HCT116 (cell line): Measurements from ENCODE around the gene SRSF2. TPM values are rescaled to one million over a fixed set of nuclear protein-coding genes. Genes with fewer than 3 reads are reported as not detected.

Experiments
- ATAC-seq: fragments of 200-7000 bp; cut with Tn5 transposase; 2 replicates; pipeline ENCODE4 v1.9.1; 2020; ENCODE audit warnings: mild to moderate bottlenecking, moderate library complexity
- BruUV-seq: library from RNA; stranded (reverse); fragments of 400-500 nt; replicated peaks from 2 replicates; lab custom pipeline; 2021; lab: Mats Ljungman, UMichigan
- CTCF ChIA-PET: fragments of 300-600 bp; sonication (Branson Sonifier 250); formaldehyde crosslinking; loops from one replicate; lab custom pipeline; 2021; ENCODE audit warnings: antibody characterized with exemption; lab: Charles Lee
- POLR2A ChIA-PET: fragments of 300-600, 350-600 bp; sonication (Branson Sonifier 250); formaldehyde crosslinking; loops from one replicate; lab custom pipeline; 2021; ENCODE audit warnings: antibody characterized with exemption; lab: Charles Lee
- RAD21 ChIA-PET, 2 experiments: fragments of 300-600 bp; sonication (Branson Sonifier 250); formaldehyde crosslinking; loops; one replicate each; lab custom pipeline; 2023; ENCODE audit warnings: low total read pairs in 2 of 2; ENCODE audit not compliant: uncharacterized antibody in 2 of 2, unreplicated experiment in 2 of 2, low non-redundant PET in 1 of 2; lab: Charles Lee
- DNase-seq: peaks from one replicate; pipeline ENCODE4 v3.0.0-alpha.2; 2010; ENCODE audit warnings: low read depth, low spot score
- H2AFZ ChIP-seq: fragments of 200-600 bp; shearing (Covaris generic), sonication (generic); 2 replicates; pipeline ENCODE4 v1.6.1; 2017; ENCODE audit warnings: low read depth, mixed run types, mixed read lengths, antibody characterized with exemption, low read length; ENCODE audit not compliant: poor library complexity, severe bottlenecking
- H3K27ac ChIP-seq: 2 replicates; pipeline ENCODE4 v1.5.1; 2012; ENCODE audit warnings: low read depth, low read length
- H3K27me3 ChIP-seq: fragments of 200-600 bp; sonication (generic); 2 replicates; pipeline ENCODE4 v1.6.1; 2016; ENCODE audit warnings: mixed run types, low read length, mixed read lengths; ENCODE audit not compliant: insufficient read depth
- H3K36me3 ChIP-seq, 2 experiments: fragments of 200-500 bp in 1 of 2; fragments of 200-600 bp in 1 of 2; sonication (Bioruptor generic) in 1 of 2; sonication (generic) in 1 of 2; 2 replicates each; pipeline versions ENCODE4 v1.5.1 to v1.6.1; 2014 to 2016; ENCODE audit warnings: low read length in 2 of 2, inconsistent platforms in 1 of 2, mixed read lengths in 1 of 2, mixed run types in 1 of 2; ENCODE audit not compliant: insufficient read depth in 2 of 2, control insufficient read depth in 1 of 2
- H3K4me1 ChIP-seq, 2 experiments: fragments of 200-600 bp in 1 of 2; sonication (generic) in 1 of 2; 2 replicates each; pipeline versions ENCODE4 v1.5.1 to v1.6.1; 2012 to 2017; ENCODE audit warnings: low read length in 2 of 2, inconsistent platforms in 1 of 2, mild to moderate bottlenecking in 1 of 2, mixed read lengths in 1 of 2, mixed run types in 1 of 2, moderate library complexity in 1 of 2; ENCODE audit not compliant: insufficient read depth in 2 of 2, control insufficient read depth in 1 of 2
- H3K4me2 ChIP-seq: fragments of 200-600 bp; sonication (generic); 2 replicates; pipeline ENCODE4 v1.6.1; 2017; ENCODE audit warnings: mixed run types, low read length, mixed read lengths
- H3K4me3 ChIP-seq, 2 experiments: fragments of 200-600 bp in 1 of 2; sonication (generic) in 1 of 2; replicated peaks in 1 of 2; 2 replicates each; pipeline ENCODE4 v1.5.1; 2011 to 2016; ENCODE audit warnings: low read length in 2 of 2, control low read depth in 1 of 2, low read depth in 1 of 2, mild to moderate bottlenecking in 1 of 2, mixed read lengths in 1 of 2, mixed run types in 1 of 2
- H3K79me2 ChIP-seq: fragments of 200-600 bp; sonication (generic); 2 replicates; pipeline ENCODE4 v1.6.1; 2017; ENCODE audit warnings: mild to moderate bottlenecking, mixed run types, low read length, moderate library complexity, mixed read lengths; ENCODE audit not compliant: insufficient read depth
- H3K9ac ChIP-seq: fragments of 200-600 bp; sonication (generic); 2 replicates; pipeline ENCODE4 v1.6.1; 2016; ENCODE audit warnings: low read length, mixed read lengths
- H3K9me2 ChIP-seq: fragments of 200-600 bp; sonication (generic), shearing (Covaris generic); 2 replicates; pipeline ENCODE4 v1.6.1; 2017; ENCODE audit warnings: mixed run types, mild to moderate bottlenecking, moderate library complexity; ENCODE audit not compliant: insufficient read depth
- H3K9me3 ChIP-seq, 2 experiments: fragments of 200-500 bp in 1 of 2; fragments of 200-600 bp in 1 of 2; sonication (Bioruptor generic) in 1 of 2; sonication (generic) in 1 of 2; 2 replicates each; pipeline ENCODE4 v1.6.1; 2014 to 2017; ENCODE audit warnings: low read length in 2 of 2, mixed read lengths in 2 of 2, inconsistent platforms in 1 of 2, low read depth in 1 of 2, mild to moderate bottlenecking in 1 of 2, mixed run types in 1 of 2, moderate library complexity in 1 of 2; ENCODE audit not compliant: control insufficient read depth in 1 of 2, insufficient read depth in 1 of 2
- H4K20me1 ChIP-seq: fragments of 200-600 bp; sonication (generic), shearing (Covaris generic); 2 replicates; pipeline ENCODE4 v1.6.1; 2017; ENCODE audit warnings: mixed run types, mild to moderate bottlenecking, moderate library complexity; ENCODE audit not compliant: insufficient read depth
- FOSL1 ChIP-seq: IDR thresholded peaks from 2 replicates; pipeline ENCODE4 v1.6.1; 2012; ENCODE audit warnings: low read depth
- ZNF274 ChIP-seq: fragments of 200-500 bp; sonication (Bioruptor generic); IDR thresholded peaks from 2 replicates; pipeline ENCODE4 v1.6.1; 2014; ENCODE audit warnings: mild to moderate bottlenecking, low read depth, low read length, inconsistent platforms
- intact Hi-C: fragments of 100-400 bp; cut with micrococcal nuclease; formaldehyde crosslinking; loops from 2 replicates; pipeline ENCODE4 v1.10.0; 2022
- total RNA-seq: library from RNA; stranded (reverse); gene quantifications from one replicate; pipeline ENCODE4 v1.2.1, GENCODE V29; 2021; ENCODE audit not compliant: unreplicated experiment
- TF ChIP-seq, protein P1 (sequence below): IDR thresholded peaks from 2 replicates; pipeline ENCODE4 v1.6.1; 2011; ENCODE audit warnings: mild to moderate bottlenecking, low read length, moderate library complexity; ENCODE audit not compliant: insufficient replicate concordance; ENCODE audit errors: extremely low read depth

The SRSF2 gene
- total RNA-seq, 1 experiment from 2014 or later = 422 TPM

DNA sequence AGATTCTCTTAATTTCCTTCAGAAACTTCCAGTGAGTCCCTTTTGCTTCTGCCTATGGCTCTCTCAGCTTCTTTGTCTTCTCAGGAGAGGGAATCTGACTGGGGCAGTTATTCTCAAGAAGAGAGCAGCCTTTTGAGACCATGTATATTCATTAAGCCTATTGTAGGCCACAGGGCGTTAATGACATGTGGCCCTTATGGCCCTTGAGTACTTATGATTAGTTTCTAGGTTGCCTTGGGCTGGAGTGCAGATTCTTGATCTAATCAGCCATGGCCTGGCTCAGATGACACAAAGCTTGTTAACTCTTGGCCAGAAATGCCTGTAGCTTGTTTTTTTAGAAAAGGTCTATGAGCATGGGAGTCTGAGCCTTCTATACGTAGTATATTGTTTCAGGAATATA lies 18.2 kb upstream of the SRSF2 start:
- intact Hi-C loops = no loop called here
- ChIA-PET CTCF (no interaction called here), POLR2A (no interaction called here), RAD21 (interaction anchor here in 1 of 2 experiments (0.7 kb wide), 1 partner anchor 9 kb away, joined by 3 read pairs; no protein-coding TSS in a partner anchor)
- Histone ChIP-seq H3K9me2 (no peaks in the 10 kb centered on the region), H3K9ac (no peak overlapping the region), H3K36me3 (no peaks in the 10 kb centered on the region), H3K79me2 (no peaks in the 10 kb centered on the region), H3K4me3 (no peak overlapping the region), H3K4me1 (peaks cover 3 to 17% of the 10 kb centered on the region in 2 experiments; a peak in 3 of 4 replicates), H3K27me3 (no peaks in the 10 kb centered on the region), H3K9me3 (no peaks in the 10 kb centered on the region), H3K4me2 (no peak overlapping the region), H2AFZ (no peak overlapping the region), H4K20me1 (no peaks in the 10 kb centered on the region), H3K27ac (no peak overlapping the region)
- no peak for TF ChIP-seq ZNF274
- DNase-seq = no peak
- BruUV-seq = no TSS peak
- no peak for ATAC-seq

DNA sequence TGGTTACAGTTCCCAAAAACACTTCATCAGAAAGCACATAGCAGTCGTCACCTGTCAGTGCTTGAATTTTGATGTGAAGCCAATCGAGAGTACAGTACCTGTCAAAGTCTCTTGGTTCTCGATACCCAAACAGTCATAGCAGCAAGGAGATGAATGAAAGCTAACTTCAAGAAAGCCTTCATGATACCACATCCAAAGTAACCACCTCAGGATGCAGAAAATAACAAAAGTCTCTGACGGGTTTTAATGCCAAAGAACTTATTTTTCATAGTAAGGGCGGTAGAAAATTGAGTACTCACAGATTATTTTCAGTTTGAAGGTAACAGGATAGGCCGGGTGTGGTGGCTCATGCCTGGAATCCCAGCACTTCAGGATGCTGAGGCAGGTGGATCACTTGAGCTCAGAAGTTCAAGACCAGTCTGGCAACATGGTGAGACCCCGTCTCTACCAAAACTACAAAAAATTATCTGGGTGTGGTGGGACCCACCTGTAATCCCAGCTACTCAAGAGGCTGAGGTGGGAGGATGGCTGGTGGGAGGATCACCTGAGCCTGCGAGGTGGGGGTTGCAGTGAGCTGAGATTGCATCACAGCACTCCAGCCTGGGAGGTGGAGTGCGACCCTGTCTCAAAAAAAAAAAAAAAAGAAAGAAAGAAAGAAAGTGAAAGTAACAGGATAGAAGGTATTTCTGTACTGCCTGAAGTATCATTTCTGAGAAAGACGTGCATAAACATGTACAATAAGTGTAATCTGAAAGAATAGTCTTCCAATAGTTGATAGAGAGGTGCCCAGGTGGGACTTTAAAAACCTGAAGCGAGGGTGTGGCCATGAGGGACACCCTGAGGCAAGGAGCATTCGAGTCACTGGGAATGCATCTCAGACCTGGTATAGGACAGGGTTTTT lies 16.2 kb upstream of the SRSF2 start:
- Histone ChIP-seq H3K4me2 (peak overlapping the region; percentile 10; the same call in 1 of the 2 replicates), H3K9ac (no peak overlapping the region), H4K20me1 (no peaks in the 10 kb centered on the region), H3K36me3 (no peaks in the 10 kb centered on the region), H3K4me1 (peaks cover 3 to 17% of the 10 kb centered on the region in 2 experiments; a peak in 3 of 4 replicates), H3K79me2 (no peaks in the 10 kb centered on the region), H3K9me2 (no peaks in the 10 kb centered on the region), H3K27me3 (no peaks in the 10 kb centered on the region), H3K9me3 (no peaks in the 10 kb centered on the region), H2AFZ (no peak overlapping the region), H3K4me3 (no peak overlapping the region), H3K27ac (no peak overlapping the region)
- peak; percentile 20; the same call in 1 of the 2 replicates for TF ChIP-seq FOSL1
- TF ChIP-seq, protein P1, sequence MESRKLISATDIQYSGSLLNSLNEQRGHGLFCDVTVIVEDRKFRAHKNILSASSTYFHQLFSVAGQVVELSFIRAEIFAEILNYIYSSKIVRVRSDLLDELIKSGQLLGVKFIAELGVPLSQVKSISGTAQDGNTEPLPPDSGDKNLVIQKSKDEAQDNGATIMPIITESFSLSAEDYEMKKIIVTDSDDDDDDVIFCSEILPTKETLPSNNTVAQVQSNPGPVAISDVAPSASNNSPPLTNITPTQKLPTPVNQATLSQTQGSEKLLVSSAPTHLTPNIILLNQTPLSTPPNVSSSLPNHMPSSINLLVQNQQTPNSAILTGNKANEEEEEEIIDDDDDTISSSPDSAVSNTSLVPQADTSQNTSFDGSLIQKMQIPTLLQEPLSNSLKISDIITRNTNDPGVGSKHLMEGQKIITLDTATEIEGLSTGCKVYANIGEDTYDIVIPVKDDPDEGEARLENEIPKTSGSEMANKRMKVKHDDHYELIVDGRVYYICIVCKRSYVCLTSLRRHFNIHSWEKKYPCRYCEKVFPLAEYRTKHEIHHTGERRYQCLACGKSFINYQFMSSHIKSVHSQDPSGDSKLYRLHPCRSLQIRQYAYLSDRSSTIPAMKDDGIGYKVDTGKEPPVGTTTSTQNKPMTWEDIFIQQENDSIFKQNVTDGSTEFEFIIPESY = no peak
- intact Hi-C loops = no loop called here
- ATAC-seq (no peak), DNase-seq (no peak)
- no TSS peak for BruUV-seq
- RAD21 ChIA-PET = no interaction called here
- POLR2A ChIA-PET = no interaction called here
- CTCF ChIA-PET = no interaction called here
